ENCODE data around the gene REST.
A peak's percentile ranks its signal among the peaks of the same experiment; 100 is the strongest.
"Not testable (repeated sequence)": the region's sequence is repeated elsewhere in the genome, so short reads cannot be mapped to it uniquely, and the experiment has no call there.

The REST gene

DNA sequence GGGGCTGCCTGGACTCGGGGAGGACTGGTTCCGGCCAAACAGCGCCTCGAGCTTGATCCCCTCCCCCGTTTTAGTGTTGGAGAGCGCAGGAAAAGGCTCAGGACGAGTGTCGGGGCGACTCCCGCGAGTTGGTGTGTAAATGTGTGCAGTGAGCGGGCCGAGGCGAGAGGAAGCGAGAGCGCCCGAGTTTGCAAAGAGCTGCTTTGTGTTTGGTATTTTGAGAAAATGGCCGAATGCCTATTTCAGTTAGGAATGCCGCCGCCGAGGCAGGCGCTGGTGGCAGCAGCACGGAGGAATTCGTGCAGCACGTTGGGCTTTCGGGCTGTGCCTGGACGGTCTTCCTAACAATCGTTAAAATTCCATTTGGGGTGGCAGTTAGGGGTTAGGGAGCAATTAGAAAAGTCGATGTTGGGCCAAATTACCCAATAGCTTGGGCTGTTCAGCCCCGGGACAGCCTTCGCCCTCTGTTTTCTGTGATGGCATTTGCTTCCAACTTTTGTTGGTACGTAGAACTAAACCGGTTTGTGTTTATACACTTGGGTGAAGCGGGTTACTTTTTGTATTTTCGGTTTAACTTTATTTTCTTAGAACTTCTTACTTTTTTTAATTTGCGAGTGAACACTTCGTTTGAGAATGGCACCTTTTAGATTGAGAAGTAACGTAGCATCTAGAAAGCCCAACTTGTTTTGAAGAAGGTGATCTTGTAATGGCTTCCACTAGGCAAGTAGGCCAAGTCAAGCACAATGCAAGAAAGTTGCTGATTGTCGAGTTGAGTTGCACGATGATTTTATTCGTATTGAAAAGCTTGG lies 1.6 kb downstream of the REST start:
- peak in 2 of 3 experiments; percentile 10 to 31 for DNase-seq (ENCODE audit: low read depth in 2 of 3, low spot score in 2 of 3)

DNA sequence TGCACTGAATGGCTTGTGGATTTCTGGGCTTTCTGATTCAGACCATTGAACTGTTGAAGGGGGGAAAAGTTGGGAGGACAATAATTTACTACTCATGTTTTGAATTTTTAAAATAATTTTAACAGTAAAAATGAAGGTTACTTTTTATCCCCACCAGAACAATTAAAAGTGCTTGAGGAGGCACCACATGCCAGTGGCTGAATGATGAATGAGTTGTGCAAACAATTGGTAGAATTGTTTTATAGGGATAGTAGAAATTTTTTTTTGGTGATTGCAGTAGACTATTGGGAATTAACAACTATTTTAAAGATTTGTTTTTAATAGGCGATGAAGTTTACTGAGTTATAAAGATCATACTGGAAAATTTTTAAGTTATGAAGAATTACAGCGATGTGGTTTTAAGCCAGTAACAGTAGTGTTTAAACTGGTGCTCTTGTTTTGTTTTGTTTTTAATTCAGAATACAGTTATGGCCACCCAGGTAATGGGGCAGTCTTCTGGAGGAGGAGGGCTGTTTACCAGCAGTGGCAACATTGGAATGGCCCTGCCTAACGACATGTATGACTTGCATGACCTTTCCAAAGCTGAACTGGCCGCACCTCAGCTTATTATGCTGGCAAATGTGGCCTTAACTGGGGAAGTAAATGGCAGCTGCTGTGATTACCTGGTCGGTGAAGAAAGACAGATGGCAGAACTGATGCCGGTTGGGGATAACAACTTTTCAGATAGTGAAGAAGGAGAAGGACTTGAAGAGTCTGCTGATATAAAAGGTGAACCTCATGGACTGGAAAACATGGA lies 2.7 kb downstream of the REST start:
- no peak for DNase-seq (ENCODE audit: low read depth in 2 of 3, low spot score in 2 of 3)

GRCh38 chr4:56914336-56914735 lies 6.6 kb downstream of the REST start:
- no peak for DNase-seq (ENCODE audit: low read depth in 2 of 3, low spot score in 2 of 3)

- not testable (repeated sequence) for DNase-seq (ENCODE audit: low read depth in 2 of 3, low spot score in 2 of 3)
These were observed 7.3 kb downstream of the REST start for GRCh38 chr4:56914977-56915376.

GRCh38 chr4:56927196-56927595 lies 19.5 kb downstream of the REST start:
- DNase-seq (ENCODE audit: low read depth in 2 of 3, low spot score in 2 of 3): no peak

DNA sequence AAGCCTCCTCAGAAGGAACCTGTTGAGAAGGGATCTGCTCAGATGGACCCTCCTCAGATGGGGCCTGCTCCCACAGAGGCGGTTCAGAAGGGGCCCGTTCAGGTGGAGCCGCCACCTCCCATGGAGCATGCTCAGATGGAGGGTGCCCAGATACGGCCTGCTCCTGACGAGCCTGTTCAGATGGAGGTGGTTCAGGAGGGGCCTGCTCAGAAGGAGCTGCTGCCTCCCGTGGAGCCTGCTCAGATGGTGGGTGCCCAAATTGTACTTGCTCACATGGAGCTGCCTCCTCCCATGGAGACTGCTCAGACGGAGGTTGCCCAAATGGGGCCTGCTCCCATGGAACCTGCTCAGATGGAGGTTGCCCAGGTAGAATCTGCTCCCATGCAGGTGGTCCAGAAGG lies 22.9 kb downstream of the REST start:
- DNase-seq (ENCODE audit: low read depth in 2 of 3, low spot score in 2 of 3): no peak

- no peak for DNase-seq (ENCODE audit: low read depth in 2 of 3, low spot score in 2 of 3)
These were observed 24.2 kb downstream of the REST start for GRCh38 chr4:56931924-56932323.

GRCh38 chr4:56937262-56937661 lies 29.6 kb downstream of the REST start:
- DNase-seq (ENCODE audit: low read depth in 2 of 3, low spot score in 2 of 3): no peak

GRCh38 chr4:56939826-56940225 lies 32.1 kb downstream of the REST start:
- not testable (repeated sequence) for DNase-seq (ENCODE audit: low read depth in 2 of 3, low spot score in 2 of 3)

DNA sequence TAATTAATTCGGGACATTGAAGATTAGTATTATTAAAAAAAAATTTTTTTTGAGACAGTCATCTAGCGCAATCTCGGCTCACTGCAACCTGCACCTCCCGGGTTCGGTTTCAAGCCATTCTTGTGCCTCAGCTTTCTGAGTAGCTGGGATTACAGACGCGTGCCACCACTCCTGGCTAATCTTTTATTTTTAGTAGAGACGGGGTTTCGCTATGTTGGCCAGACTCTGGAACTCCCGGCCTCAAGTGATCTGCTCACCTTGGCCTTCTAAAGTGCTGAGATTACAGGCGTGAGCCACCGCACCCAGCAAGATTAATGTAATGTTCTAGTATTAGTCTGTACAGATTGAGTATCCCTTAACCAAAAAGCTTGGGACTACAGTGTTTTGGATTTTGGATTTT lies 32.7 kb downstream of the REST start:
- no peak for DNase-seq (ENCODE audit: low read depth in 2 of 3, low spot score in 2 of 3)

DNA sequence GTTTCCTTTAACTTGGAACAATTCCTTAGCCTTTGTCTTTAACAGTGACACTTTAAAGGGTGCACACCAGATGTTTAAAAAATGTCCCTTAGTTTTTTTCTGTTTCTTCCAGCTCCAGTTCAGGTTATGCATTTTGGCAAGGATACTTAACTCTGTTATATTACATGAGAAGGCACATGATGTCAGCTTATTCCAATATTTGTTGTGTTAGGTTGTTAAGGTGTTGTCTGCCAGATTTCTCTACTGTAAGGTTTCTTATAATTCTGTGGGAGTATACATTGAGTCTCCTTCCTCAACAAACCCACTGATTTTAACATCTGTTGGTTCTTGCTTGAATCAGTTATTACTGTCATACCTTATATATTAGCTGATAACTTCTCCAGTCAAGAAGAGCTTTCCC lies 33.3 kb downstream of the REST start:
- DNase-seq (ENCODE audit: low read depth in 2 of 3, low spot score in 2 of 3): no peak

DNA sequence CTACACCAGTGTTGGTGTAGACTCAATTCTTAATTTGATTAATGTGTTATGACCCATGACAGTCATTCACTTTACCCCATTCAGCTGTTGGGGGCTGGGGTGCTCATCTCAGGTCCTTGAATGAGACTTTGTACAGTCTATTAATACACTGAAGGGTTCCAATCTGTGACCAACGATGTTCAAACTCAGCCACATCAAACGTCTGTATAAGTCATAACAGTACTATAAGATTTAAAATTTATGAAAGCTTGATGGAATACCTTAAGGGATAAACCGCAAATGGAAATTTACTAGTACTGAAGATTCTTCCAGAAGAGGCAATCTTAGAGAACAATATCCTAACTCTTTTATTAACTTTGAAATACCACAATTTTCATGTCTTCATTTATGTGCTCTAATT lies 33.7 kb downstream of the REST start:
- no peak for DNase-seq (ENCODE audit: low read depth in 2 of 3, low spot score in 2 of 3)

- DNase-seq (ENCODE audit: low read depth in 2 of 3, low spot score in 2 of 3): no peak
These were observed 46.2 kb downstream of the REST start for GRCh38 chr4:56953680-56954520.

DNA sequence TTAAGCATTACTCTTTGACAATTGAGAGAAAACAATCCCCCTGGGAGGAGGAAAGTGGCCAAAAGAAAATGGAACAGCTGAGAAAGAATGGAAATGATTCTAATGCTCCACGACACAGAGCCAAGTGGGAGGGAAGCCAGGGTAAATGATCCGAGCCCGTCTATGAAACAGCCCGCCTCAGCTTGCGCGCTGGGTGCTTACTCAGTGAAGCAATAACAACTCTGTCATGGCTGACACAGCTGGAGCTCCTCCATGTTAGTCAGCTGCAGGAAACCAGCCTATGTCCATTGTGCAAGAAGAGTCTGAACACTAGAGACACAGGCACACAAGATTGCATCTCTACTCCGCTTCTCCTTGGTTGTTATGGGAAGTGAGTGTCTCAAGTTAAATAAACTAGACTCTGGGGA lies 50.4 kb downstream of the REST start:
- DNase-seq (ENCODE audit: low read depth in 2 of 3, low spot score in 2 of 3): no peak

GRCh38 chr4:56959100-56959499 lies 51.4 kb downstream of the REST start:
- no peak for DNase-seq (ENCODE audit: low read depth in 2 of 3, low spot score in 2 of 3)

DNA sequence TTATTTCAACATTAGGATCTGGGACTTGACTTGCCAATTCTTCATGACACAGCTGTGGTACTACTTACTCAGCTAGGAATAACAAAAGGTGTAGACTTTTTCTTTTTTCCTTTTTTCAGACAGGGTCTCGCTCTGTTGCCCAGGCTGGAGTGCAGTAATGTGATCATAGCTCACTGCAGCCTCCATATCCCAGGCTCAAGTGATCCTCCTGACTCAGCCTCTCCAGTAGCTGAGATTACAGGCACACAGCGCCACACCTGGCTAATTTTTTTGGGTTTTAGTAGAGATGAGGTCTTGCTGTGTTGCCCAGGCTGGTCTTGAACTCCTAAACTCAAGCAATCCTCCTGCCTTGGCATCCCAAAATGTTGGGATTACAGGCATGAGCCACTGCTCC lies 53.4 kb downstream of the REST start:
- no peak for DNase-seq (ENCODE audit: low read depth in 2 of 3, low spot score in 2 of 3)

- DNase-seq (ENCODE audit: low read depth in 2 of 3, low spot score in 2 of 3): no peak
These were observed 63.7 kb downstream of the REST start for GRCh38 chr4:56971383-56971782.

DNA sequence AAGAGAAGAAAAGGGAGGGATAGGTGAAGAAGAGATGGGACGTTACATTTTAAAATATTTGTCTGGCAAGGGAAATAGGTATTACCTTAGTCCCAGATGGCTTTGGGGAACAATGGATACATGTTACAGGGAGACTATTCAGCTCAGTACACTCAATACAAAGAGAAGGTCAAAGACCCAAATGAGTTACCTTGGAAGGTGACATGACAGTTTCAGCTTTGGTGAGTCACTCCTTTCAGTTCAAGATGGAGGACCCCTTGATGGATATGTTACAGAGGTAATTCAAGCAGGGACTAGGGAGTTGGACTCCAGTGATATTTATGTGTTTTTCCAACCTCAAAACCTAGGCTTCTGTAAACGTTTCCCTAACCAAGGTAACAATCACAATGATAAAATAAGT lies 64.7 kb downstream of the REST start:
- no peak for DNase-seq (ENCODE audit: low read depth in 2 of 3, low spot score in 2 of 3)

GRCh38 chr4:56972809-56973208 lies 65.1 kb downstream of the REST start:
- DNase-seq (ENCODE audit: low read depth in 2 of 3, low spot score in 2 of 3): no peak

GRCh38 chr4:56973336-56973735 lies 65.6 kb downstream of the REST start:
- no peak for DNase-seq (ENCODE audit: low read depth in 2 of 3, low spot score in 2 of 3)

GRCh38 chr4:56976283-56976836 lies 68.7 kb downstream of the REST start:
- DNase-seq (ENCODE audit: low read depth in 2 of 3, low spot score in 2 of 3): no peak
